GM18907 (cell line): ENCODE results near the gene ICAM2.

ENCODE experiments used
- ATAC-seq: cut with Tn5 transposase; IDR thresholded peaks from one replicate; pipeline ENCODE4 v1.9.1; 2021; ENCODE audit warnings: mild to moderate bottlenecking, moderate library complexity; ENCODE audit not compliant: unreplicated experiment

The ICAM2 gene

GRCh38 chr17:63978272-63979200, 41.9 kb downstream of the ICAM2 start:
- no peak for ATAC-seq

- ATAC-seq = no peak
Observed at GRCh38 chr17:63976702-63977101, 43.7 kb downstream of the ICAM2 start.

- no peak for ATAC-seq
Observed at GRCh38 chr17:63975541-63976092, 44.8 kb downstream of the ICAM2 start.

- ATAC-seq = no peak
Observed at GRCh38 chr17:63974594-63975192, 45.7 kb downstream of the ICAM2 start.

GRCh38 chr17:63973930-63974593, 46.4 kb downstream of the ICAM2 start:
- ATAC-seq = no peak

- ATAC-seq = no peak
Observed at GRCh38 chr17:63973247-63973646, 47.2 kb downstream of the ICAM2 start.

GRCh38 chr17:63972796-63973195, 47.6 kb downstream of the ICAM2 start, which contains the start of gene SCN4A:
Gene SCN4A (minus strand): TSS chr17:63972918. CDS start chr17:63972841, 77 bp downstream.
- no peak for ATAC-seq

GRCh38 chr17:63969278-63969677, 51.2 kb downstream of the ICAM2 start:
- ATAC-seq = no peak

- no peak for ATAC-seq
Observed at GRCh38 chr17:63967953-63968352, 52.5 kb downstream of the ICAM2 start.

- ATAC-seq = no peak
Observed at GRCh38 chr17:63966646-63967264, 53.7 kb downstream of the ICAM2 start.

GRCh38 chr17:63963123-63963522, 57.3 kb downstream of the ICAM2 start:
- no peak for ATAC-seq

GRCh38 chr17:63962298-63962744, 58.1 kb downstream of the ICAM2 start:
- ATAC-seq = no peak

- ATAC-seq = no peak
Observed at GRCh38 chr17:63961355-63962212, 58.8 kb downstream of the ICAM2 start.

- no peak for ATAC-seq
Observed at GRCh38 chr17:63960430-63960829, 60.0 kb downstream of the ICAM2 start.

- no peak for ATAC-seq
Observed at GRCh38 chr17:63960006-63960405, 60.4 kb downstream of the ICAM2 start.

- ATAC-seq = no peak
Observed at GRCh38 chr17:63956296-63956920, 64.0 kb downstream of the ICAM2 start.

- no peak for ATAC-seq
Observed at GRCh38 chr17:63955791-63956190, 64.6 kb downstream of the ICAM2 start.

GRCh38 chr17:63955232-63955631, 65.2 kb downstream of the ICAM2 start:
- ATAC-seq = no peak

- ATAC-seq = peak; percentile 67
Observed at GRCh38 chr17:63954402-63955063, 65.9 kb downstream of the ICAM2 start.
